ENCODE measurements around the gene PGLYRP1.

The PGLYRP1 gene, protein sequence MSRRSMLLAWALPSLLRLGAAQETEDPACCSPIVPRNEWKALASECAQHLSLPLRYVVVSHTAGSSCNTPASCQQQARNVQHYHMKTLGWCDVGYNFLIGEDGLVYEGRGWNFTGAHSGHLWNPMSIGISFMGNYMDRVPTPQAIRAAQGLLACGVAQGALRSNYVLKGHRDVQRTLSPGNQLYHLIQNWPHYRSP

DNA sequence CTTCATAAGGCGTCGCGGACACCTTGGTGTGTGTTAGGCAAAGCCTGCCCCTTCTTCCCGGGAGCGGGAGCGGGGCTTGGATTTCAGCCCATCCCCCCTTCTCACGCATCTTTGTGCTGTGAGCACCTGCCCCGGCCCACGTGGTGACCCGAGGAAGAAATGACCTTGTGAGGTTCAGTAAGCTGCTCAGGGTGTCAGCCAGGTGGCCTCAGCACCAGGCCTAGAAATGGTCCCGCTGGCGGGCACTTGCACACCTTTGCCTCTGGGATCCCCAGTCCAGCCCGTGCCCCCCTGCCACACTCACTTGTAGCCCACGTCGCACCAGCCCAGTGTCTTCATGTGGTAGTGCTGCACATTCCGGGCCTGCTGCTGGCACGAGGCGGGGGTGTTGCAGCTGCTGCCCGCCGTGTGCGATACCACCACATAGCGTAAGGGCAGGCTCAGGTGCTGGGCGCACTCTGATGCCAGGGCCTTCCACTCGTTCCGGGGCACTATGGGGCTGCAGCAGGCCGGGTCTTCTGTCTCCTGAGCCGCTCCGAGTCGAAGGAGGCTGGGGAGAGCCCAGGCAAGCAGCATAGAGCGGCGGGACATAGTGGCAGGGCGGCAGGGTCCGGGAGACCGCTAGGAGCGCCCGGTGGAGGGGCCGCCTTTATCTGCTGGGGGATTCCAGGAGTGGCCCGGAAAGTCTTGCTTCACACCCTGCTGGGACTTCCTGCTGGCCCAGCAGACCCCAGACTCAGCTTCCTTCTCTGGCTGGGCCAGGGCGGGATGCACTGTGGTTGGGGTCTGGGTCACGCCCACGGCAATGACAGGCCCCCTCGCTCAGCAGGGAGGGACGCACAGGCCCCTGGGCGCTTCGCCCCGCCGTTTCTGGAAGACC, at the start of gene PGLYRP1:
PGLYRP1 (minus strand) TSS at position 623 of the 880 bp plus-strand sequence; CDS start at position 591, 32 bp downstream.
- no peak for DNase-seq

DNA sequence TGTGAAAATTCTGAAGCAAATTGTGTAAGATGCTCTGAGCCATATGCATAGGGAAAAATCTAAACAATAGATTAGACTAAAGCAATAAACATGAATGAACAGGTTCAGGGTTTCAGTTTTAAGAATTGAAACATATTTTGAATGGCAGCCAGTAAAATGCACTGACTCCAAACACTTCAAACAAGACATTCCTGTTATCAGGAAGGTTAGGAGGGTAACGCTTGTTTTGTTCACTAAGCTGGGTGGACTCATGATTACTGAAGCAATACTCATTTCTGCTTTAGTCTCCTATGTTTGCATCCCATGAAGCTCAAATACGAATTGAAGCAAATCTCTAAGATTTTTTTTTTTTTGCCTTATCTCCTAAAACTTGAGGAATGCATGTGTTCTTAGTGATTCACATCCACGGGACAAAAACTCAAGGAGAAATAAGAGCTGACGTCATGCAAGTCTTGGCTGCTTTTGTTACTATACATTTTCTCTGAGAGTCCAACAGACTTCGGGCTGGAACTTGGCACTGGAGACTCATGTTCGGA, 47.0 kb upstream of the PGLYRP1 start:
- DNase-seq = no peak

DNA sequence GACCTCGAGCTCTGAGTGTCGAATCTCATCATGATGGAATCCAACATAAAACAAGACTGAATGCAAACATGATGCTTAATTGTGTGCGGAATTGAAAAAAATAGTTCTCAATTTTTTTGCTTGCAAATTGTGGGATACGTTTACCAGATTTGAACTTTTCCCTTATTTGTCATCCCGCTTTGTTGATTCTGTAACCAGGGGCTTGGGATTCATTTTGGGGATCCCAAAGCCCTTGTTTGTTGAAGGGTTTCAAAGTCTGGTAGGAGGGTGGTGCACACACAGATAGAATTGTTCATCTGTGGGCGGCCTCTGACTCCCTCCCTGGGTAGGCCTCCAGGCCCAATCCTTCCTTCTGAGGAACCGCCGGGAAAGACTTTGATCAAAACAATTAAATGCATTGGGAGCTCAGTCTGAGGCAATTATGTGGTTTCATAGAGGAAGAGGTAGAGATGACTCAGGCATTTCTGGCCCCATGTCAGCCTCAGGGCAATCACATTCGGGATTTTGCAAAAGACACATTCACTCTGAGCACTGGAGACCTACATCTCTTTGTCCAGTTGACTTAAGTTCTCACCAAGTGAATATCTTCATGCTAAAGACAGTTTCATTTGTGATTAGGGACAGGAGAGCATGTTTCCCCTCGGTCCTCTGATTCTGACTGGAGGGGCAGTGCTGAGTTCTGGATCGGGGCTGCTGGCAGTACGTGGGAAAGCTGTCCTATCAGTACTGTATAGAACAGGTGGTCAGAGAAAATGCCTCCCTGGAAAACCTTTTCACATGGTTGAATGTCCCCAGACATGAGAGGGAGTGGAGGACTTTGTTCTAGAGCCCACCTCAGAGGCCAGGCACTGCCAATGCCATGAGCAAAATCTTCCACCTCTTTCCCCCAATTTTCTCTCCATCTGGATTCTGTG, 45.7 kb upstream of the PGLYRP1 start:
- DNase-seq = no peak

DNA sequence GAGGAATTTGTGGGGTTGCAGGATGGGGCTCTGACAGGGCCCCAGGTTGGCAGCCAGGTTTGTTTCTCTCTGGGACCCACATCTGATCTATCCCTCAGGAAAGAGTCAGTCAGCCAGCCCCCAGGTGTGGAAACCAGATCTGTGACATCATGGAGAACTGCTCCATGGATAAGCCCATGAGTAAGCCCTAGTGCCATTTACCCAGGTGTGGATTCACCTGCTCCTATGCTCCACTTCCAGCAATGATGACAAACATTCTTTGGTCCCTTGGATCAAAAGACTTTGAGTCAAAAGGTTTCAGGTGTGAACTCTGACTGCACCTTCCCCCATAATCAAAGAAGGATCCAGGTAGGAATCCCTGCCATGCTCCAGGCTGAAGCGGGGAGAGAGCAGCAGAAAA, 44.8 kb upstream of the PGLYRP1 start:
- no peak for DNase-seq

DNA sequence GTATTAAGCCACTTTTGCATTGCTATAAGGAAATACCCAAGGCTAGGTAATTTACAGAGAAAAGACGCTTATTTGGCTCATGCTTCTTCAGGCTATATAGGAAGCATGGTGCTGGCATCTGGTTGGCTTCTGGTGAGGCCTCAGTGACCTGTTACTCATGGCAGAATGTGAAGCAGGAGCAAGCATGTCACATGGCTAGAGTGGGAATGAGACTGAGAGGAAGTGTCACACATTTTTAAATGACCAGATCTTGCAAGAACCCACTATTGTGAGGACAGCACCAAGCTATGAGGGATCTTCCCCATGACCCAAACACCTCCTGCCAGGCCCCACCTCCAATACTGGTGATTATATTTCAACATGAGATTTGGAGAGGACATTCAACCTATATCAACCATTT, 43.6 kb upstream of the PGLYRP1 start:
- no peak for DNase-seq

DNA sequence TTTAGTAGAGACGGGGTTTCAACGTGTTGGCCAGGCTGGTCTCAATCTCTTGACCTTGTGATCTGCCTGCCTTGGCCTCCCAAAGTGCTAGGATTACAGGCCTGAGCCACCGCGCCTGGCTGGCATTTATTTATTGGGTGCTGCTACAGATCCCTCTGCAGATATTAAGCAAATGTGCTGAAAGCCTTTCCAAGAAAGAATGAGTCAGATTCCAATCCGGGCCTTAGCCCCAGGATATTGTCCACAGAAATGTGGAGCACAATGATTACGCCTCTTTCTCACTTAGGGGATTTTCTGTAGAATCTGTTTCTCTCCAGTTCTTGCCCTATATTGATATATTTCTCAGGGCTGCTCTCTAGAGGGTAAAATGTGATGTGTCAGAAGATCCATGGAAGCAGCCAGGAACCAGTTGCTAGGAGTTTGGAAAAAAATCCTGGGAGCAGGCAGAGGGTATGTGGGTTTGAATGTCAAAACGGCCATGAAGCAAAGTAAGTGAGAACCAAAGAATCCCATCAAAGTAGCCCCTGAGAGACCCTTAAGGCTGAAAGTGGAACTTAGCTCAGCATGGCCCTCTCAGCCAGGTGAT, 42.7 kb upstream of the PGLYRP1 start:
- DNase-seq = no peak

DNA sequence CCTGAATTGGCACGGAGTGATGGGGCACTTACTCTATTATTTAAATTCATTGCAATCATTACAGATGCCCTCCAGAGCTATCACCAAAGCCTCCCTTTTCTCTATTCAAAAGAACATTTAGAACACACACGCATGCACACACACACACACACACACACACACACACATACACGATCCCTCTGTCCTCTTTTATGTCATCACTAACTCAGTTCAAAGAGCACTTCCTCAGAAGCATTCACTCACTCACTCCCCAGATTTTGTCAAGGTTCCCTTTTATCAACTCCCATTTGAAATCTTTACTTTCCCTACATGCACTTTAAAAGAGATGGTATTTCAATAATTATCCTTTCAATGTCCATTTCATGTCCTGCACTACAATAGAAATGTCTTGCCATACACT, 40.3 kb upstream of the PGLYRP1 start:
- no peak for DNase-seq

DNA sequence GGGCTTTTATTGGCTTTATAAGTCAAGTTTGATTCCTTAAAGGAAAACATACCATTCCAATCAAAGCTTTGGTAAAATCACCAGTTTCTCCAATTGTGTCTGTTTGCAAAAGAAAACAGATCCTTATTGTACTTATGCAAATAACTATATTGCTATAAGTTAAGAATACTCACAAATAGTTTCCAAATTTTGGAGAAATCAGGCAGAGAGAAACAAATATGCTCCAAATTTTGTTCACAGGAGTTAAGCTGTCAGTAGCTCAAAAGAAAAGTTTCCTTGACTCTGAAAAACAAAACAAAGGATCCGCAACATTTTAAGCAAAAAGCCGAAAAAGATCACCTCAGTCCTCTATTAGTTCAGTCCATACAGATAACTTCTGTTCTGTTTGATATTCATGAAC, 37.2 kb upstream of the PGLYRP1 start:
- no peak for DNase-seq

DNA sequence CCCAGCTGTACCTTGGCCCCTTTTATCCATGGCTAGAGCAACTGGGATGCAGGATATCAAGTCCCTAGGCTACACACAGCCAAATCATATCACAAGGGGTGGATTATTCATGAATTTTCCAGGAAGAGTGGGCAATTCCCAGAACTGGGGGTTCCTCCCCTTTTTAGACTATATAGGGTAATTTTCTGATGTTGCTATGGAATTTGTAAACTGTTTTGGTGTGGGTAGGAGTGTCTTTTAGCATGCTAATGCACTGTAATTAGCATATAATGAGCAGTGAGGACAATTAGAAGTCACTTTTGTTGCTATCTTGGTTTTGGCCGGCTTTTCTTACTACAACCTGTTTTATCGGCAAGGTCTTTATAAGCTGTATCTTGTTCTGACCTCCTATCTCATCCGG, 35.9 kb upstream of the PGLYRP1 start:
- no peak for DNase-seq

DNA sequence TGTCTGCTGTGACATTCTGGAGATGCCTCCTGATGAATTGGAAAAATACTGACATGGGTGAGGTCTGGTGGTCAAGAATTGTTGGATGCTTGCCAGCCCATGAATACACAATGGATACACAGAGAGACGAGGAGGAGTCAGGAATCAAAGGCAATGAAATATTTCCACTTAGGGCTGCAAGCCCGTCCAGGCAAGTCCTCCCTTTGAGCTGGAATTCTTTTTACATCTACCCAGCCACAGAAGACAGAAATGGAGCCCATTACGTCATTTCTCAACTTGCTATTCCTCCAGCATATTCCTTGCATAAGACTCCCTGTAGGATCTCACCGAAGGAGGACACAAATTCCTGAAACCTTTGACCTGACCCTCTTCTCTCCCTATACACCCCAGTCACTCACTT, 33.7 kb upstream of the PGLYRP1 start:
- no peak for DNase-seq

DNA sequence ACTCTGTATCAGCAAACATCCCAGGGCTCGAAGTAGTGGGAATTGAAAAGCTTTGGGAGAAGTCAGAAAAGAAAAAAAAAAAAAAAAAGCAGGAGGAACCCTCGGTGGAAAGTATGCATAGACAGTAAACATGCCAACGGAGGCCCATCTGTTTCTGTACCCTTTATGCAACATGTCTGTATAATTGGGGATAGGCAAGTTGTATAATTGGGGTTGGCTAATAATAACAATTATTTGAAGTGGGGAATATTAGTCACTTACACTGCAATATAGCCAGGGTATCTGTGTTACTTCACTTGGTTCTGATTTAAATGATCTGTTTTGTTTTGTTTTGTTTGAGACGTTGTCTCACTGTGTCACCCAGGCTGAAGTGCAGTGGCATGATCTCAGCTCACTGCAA, 30.0 kb upstream of the PGLYRP1 start:
- DNase-seq = no peak

DNA sequence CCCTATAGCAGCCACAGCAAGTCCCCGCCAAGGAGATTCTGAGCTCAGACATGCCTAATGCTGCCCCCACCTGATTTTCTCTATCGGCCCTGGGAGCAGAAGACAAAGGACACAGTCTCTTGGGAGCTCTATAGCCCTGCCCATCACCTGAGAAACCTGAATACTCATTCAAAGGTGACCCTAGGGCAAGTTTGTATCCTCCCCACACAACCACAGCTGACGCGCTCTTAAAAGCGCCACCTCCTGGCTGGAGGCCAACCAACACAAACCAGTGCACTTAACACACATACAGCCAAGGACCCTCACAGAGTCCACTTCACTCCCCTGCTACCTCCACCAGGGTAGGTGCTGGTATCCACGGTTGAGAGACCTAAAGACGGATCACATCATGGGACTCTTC, 26.7 kb upstream of the PGLYRP1 start:
- DNase-seq = no peak

DNA sequence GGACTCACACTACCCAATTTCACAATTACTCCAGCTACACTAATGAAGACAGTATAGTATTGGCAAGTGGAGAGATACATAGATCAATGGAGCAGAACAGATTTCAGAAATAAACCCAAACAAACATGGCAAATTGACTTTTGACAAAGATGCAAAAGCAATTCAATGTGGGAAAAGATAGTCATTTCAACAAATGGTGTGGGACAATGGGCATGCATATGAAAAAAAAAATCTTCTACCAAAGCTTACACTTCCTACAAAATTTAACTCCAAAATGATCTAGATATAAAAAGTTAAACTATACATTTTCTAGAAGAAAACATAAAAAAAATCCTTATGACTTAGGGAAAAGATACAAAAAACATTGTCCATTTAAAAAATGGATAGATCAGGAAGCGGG, 20.7 kb upstream of the PGLYRP1 start:
- DNase-seq = no peak

DNA sequence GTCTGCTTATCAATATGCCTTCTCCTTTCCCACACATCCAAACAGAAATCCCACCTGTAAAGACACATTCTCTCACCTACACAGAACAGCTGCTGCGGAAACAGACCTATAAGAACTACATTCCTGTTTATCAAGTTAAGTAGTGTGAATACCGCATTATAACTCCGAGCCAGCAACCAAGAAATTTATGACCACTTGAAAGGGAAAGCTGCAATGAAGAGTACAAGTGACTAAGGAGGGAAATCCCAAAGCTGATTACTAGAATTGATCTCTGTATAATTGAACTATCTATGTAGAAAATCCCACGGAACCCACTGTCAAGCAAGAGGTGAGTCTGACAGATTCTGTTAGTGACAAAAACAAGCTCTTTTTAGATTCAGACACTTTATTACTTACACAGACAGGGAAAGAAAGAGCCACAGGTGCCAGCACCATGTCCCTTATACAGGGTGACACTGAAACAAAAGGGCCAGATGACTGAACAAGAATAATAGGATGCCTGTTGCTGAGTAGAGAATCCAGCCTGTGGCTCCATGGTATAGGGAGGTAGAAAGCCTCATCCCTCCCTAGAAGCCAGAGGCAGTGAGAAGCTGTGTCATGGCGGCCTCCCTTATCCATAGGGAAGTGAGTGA, 19.5 kb upstream of the PGLYRP1 start:
- no peak for DNase-seq

DNA sequence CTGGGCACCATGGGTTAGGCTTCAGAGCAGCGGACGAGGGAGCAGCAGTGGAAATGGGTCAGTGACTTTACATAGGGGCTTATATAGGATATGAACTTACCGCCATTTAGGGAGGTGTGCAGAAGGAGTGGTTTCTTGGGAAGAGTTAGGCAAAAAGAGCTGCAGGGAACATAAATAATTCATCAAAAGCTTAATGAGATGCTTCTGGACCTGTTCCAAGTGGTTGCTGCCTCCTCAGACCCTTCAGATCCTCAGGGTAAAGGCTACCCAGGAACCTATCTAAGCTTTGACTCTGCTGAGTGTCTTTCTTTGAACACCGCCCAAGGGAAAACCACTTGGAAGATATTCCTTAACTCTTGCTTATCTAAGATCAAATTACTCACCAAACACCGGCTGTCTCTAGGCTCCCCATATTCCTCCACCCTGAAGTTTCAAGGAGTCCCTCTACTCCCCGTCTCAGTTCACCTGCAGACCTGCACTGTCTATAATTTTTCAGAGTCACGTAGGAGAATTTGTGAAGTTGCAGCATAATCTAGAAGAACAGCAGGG, 18.2 kb upstream of the PGLYRP1 start, which contains the start of gene IGFL4:
IGFL4 (minus strand) TSS at position 51 of the 549 bp plus-strand sequence; CDS start at position 11, 40 bp downstream.
- DNase-seq = peak; percentile 40

DNA sequence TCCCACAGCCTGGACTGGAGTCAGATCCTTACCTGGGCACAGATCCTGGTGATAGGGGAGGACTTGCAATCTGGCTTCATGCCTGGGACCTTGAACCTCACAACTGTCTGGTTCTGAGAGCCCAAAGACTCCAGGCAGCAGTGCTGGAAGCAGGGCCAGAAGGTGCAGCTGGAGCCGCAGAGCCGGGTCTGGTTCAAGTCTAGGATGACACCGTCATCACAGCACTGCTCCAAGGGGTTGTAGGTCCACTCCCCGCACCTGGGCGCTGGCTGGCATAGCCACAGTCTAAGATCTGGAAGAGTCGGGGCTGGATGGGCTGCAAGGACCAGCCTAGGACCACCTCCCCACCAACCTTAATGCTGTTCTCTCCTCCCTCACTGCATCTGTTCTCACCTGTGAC, 17.3 kb upstream of the PGLYRP1 start:
- no peak for DNase-seq

DNA sequence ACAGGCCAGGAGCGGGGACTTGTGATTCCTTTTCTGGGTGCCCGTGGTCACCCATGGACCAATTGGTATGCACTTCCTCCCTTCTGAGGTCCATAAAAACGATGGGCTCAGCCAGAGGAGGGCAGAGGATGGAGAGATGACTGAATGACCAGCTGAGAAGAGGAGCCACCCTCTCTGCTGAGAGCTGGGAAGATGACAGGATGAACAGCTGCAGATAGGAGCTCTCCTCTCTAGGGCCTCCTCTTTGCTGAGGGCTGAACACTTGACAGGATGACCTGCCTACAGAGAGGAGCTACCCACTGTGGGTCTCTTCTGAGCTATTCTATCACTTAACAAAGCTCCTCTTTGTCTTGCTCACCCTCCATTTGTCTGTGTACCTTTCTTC, 13.9 kb upstream of the PGLYRP1 start:
- DNase-seq = no peak

DNA sequence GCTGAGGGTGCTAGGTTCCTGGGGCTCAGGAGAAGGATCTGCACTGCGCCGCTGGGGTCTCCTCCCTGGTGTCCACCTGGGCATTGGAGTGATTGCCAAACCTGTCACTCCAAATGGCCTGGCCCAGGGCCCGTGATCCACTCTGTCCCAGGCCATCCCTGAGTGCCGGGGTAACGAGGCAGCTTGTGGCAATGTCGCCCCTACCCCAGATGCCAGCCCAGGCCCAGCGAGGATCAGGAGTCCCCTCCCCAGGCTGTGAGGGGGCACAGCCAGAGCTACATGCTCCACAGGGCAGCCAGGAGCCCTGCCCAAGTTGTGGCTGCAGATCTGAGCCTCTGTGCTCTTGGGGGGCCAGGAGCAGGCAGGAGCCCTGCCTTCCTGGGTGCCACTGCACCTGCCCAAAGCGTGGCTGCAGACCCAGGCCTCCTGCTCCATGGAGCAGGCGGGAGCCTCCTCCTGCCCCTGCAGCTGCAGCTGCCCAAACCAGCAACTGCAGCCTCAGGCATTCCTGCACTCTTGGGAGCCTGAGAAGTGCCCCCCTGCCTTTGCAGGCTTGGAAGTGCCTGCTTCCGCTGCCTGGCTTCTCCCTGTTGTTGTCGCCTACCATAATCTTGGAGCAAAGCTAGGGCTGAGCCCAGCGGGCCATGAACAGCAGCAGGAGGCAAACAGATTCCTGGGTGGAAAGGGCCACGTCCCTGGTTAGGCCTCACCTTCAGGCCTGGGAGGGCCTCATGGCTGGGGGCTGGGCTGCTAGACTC, 13.3 kb upstream of the PGLYRP1 start:
- no peak for DNase-seq

DNA sequence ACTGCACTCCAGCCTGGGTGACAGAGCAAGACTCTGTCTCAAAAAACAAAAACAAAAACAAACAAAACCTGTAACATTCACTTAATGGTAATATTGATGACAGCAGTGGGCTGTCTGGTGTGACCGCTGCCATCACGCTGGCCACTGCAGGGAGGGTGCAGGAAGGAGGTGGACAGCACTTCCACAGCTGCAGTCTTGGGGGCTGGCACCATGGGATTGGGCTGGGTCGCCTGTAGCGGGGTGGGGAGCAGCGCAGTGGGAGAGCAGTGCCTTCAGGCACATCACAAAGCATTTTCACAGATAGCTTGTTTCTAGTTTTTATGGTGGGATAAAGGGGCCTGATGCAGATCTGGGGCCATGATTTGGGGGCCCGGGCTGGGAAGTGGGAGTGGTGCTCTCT, 12.7 kb upstream of the PGLYRP1 start:
- DNase-seq = no peak

DNA sequence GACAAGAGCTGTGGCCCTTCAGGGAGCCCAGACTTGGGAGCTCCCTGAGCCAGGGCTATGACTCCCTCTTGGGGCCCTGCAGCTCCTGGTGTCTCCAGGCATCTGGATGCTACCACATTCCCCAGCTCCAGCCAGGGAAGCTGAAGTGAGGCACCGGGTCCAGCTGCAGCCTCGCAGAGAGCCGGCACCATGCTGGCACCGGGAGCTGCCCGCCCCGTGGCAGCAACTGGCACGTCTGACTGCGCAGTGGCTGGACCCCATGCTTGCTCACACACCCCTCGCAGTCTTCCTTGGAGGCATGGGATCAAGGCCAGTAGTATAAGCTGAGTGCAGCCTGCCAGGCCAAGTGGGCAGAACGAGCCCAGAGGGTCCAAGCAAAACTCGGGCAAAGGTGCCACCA, 10.5 kb upstream of the PGLYRP1 start:
- DNase-seq = no peak

DNA sequence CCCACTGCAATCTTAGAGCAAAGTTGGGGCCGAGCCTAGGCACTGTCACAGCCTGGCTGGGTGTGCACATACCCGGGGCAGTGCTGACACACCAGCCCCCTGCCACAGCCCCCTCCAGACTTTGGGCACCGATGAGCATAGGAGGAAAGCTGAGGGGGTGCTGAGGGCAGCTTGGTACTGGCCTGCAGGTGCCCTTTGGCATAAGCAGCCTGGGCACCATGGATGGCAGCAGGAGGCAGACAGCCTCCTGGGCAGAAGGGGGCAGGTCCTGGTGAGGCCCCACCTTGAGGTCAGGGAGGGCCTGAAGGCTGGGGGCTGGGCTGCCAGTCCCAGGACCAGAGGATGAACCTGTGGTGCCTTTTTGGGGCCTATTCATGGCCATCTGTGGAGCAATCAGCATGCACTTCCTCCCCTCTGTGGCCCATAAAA, 9.8 kb upstream of the PGLYRP1 start:
- DNase-seq = no peak

Data from NCI-H2107 (cell line).